Stimulated activated CD8-positive, alpha-beta memory T cell treated with anti-CD3 and anti-CD28 coated beads, Interleukin-4, amount 100 ng/mL, for 24 hours (primary cell): ENCODE data around the gene NDUFAF8.

Experiments used
- DNase-seq: peaks from one replicate; pipeline ENCODE4 v3.0.0-alpha.2; 2020; ENCODE audit warnings: low read depth

Gene NDUFAF8

GRCh38 chr17:81253358-81254131 is 14.4 kb downstream of the NDUFAF8 start:
- peak; percentile 40 for DNase-seq

GRCh38 chr17:81254955-81255717 is 16.0 kb downstream of the NDUFAF8 start:
- DNase-seq, result no peak

- no peak for DNase-seq
Measured at GRCh38 chr17:81256616-81257015, 17.5 kb downstream of the NDUFAF8 start.

- no peak for DNase-seq
Measured at GRCh38 chr17:81257533-81257932, 18.4 kb downstream of the NDUFAF8 start.

GRCh38 chr17:81258292-81258691 is 19.2 kb downstream of the NDUFAF8 start:
- DNase-seq, result no peak

GRCh38 chr17:81259058-81259605 is 20.0 kb downstream of the NDUFAF8 start:
- no peak for DNase-seq

- DNase-seq, result no peak
Measured at GRCh38 chr17:81260171-81260570, 21.1 kb downstream of the NDUFAF8 start.

GRCh38 chr17:81260641-81261040 is 21.5 kb downstream of the NDUFAF8 start:
- no peak for DNase-seq

GRCh38 chr17:81261096-81261495 is 22.0 kb downstream of the NDUFAF8 start:
- DNase-seq, result no peak

- DNase-seq, result no peak
Measured at GRCh38 chr17:81261582-81262336, 22.6 kb downstream of the NDUFAF8 start.

GRCh38 chr17:81263371-81264181 is 24.5 kb downstream of the NDUFAF8 start:
- no peak for DNase-seq

GRCh38 chr17:81264640-81265039 is 25.5 kb downstream of the NDUFAF8 start:
- no peak for DNase-seq

GRCh38 chr17:81265576-81265975 is 26.5 kb downstream of the NDUFAF8 start:
- DNase-seq, result no peak

GRCh38 chr17:81267390-81268067 is 28.4 kb downstream of the NDUFAF8 start:
- no peak for DNase-seq

- no peak for DNase-seq
Measured at GRCh38 chr17:81270279-81270678, 31.2 kb downstream of the NDUFAF8 start.

GRCh38 chr17:81271226-81271625 is 32.1 kb downstream of the NDUFAF8 start:
- DNase-seq, result no peak

- no peak for DNase-seq
Measured at GRCh38 chr17:81272616-81273015, 33.5 kb downstream of the NDUFAF8 start.

- DNase-seq, result no peak
Measured at GRCh38 chr17:81273698-81274470, 34.8 kb downstream of the NDUFAF8 start.

- no peak for DNase-seq
Measured at GRCh38 chr17:81274471-81274855, 35.3 kb downstream of the NDUFAF8 start.

GRCh38 chr17:81276781-81277180 is 37.7 kb downstream of the NDUFAF8 start:
- no peak for DNase-seq
